CD4-positive, alpha-beta T cell (primary cell): ENCODE results near the gene ESRRB. TPM values are rescaled to one million over a fixed set of nuclear protein-coding genes. Genes with fewer than 3 reads are reported as not detected.

Experiments
- ATAC-seq: fragments of 200-7000 bp; cut with Tn5 transposase; one replicate; pipeline ENCODE4 v1.10.0; 2022; ENCODE audit warnings: mild to moderate bottlenecking; ENCODE audit not compliant: poor library complexity
- CTCF ChIA-PET: fragments of 350-600 bp; sonication (Branson Sonifier 250); formaldehyde crosslinking; loops from one replicate; lab custom pipeline; 2021; ENCODE audit warnings: antibody characterized with exemption, inconsistent platforms; lab: Charles Lee
- POLR2A ChIA-PET: fragments of 350-600 bp; sonication (Branson Sonifier 250); formaldehyde crosslinking; loops from one replicate; lab custom pipeline; 2021; ENCODE audit warnings: antibody characterized with exemption, inconsistent platforms; lab: Charles Lee
- DNase-seq, 14 experiments: peaks; one replicate each; pipeline ENCODE4 v3.0.0-alpha.2; 2013 to 2020; ENCODE audit warnings: mixed read lengths in 2 of 14
- H3K27ac ChIP-seq, 2 donors: one replicate each; pipeline versions ENCODE4 v1.5.1 to v1.7.0; 2013; ENCODE audit warnings: low read length in 2 of 2, low read depth in 1 of 2, mild to moderate bottlenecking in 1 of 2
- H3K27me3 ChIP-seq, 2 experiments: 1 replicate in 1 of 2; 2 replicates in 1 of 2; pipeline versions ENCODE4 v1.6.1 to v1.7.0; 2013; ENCODE audit warnings: low read length in 2 of 2, control low read depth in 1 of 2, mild to moderate bottlenecking in 1 of 2, moderate library complexity in 1 of 2; ENCODE audit not compliant: insufficient read depth in 2 of 2, control insufficient read depth in 1 of 2
- H3K36me3 ChIP-seq: one replicate; pipeline ENCODE4 v1.6.1; 2013; ENCODE audit warnings: low read length, control low read depth; ENCODE audit not compliant: insufficient read depth
- H3K4me1 ChIP-seq: one replicate; pipeline ENCODE4 v1.6.1; 2013; ENCODE audit warnings: low read length, control low read depth; ENCODE audit not compliant: insufficient read depth
- H3K4me3 ChIP-seq: one replicate; pipeline ENCODE4 v1.5.1; 2013; ENCODE audit warnings: mild to moderate bottlenecking, low read length, moderate library complexity
- H3K9me3 ChIP-seq, 2 experiments: 1 replicate in 1 of 2; 2 replicates in 1 of 2; pipeline versions ENCODE4 v1.6.1 to v1.7.0; 2013; ENCODE audit warnings: low read length in 2 of 2, mild to moderate bottlenecking in 2 of 2, control low read depth in 1 of 2, moderate library complexity in 1 of 2; ENCODE audit not compliant: control insufficient read depth in 1 of 2, insufficient read depth in 1 of 2
- H3K27ac Mint-ChIP-seq: one replicate; pipeline ENCODE4 v1.8.0; 2020; ENCODE audit warnings: mixed read lengths
- H3K27me3 Mint-ChIP-seq: one replicate; pipeline ENCODE4 v1.8.0; 2021; ENCODE audit warnings: mixed read lengths
- H3K36me3 Mint-ChIP-seq: one replicate; pipeline ENCODE4 v1.8.0; 2021; ENCODE audit warnings: low read depth, mixed read lengths
- H3K4me1 Mint-ChIP-seq: one replicate; pipeline ENCODE4 v1.8.0; 2021; ENCODE audit warnings: low read depth, mixed read lengths
- H3K4me3 Mint-ChIP-seq: one replicate; pipeline ENCODE4 v1.8.0; 2020; ENCODE audit warnings: mild to moderate bottlenecking, mixed read lengths
- H3K9me3 Mint-ChIP-seq: one replicate; pipeline ENCODE4 v1.8.0; 2020; ENCODE audit warnings: mixed read lengths
- CTCF ChIP-seq: fragments of 200-600 bp; IDR thresholded peaks from one replicate; pipeline ENCODE4 v1.8.0; 2022; ENCODE audit warnings: antibody characterized with exemption, mild to moderate bottlenecking
- intact Hi-C, 2 experiments: fragments of 100-400 bp; cut with DNase I in 1 of 2; cut with micrococcal nuclease in 1 of 2; formaldehyde crosslinking; loops; one replicate each; pipeline versions ENCODE4 v1.15.1 to v1.9.0; 2023 to 2025; cut with DNase I, micrococcal nuclease
- total RNA-seq, 174 experiments: library from RNA in 2 of 174; stranded (reverse) in 2 of 174; gene quantifications; one replicate each; pipeline ENCODE4 v1.2.3 and lab custom pipeline; 2021 to 2026

Gene ESRRB
- total RNA-seq, 2 experiments from 2014 or later = 0.17 to 0.27 TPM

DNA sequence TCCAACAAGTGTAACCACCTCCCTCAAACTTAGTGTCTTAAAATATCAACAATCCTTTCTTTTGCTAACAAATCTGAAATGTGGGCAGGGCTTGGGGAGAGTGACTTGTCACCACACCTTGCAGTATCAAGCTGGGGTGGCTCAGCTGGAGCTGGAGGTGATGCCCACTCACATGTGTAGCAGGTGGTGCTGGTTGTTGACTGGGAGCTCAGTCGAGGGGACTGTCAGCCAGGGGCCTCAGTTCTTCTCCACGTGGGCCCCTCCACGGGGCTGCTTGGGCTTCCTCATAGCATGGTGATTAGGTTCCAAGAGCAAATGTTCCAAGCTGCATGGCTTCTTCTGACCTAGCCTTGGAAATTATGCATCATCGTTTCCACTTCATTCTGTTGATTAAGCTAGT is 32.6 kb upstream of the ESRRB start:
- Histone ChIP-seq H3K4me3 (no peak overlapping the region), H3K9me3 (peaks cover 0 to 4% of the 10 kb centered on the region in 2 experiments), H3K4me1 (no peaks in the 10 kb centered on the region), H3K27ac (no peak overlapping the region), H3K27me3 (peaks cover 0 to 5% of the 10 kb centered on the region in 2 experiments), H3K36me3 (no peaks in the 10 kb centered on the region)
- no peak for TF ChIP-seq CTCF
- Mint-ChIP-seq H3K27me3 (peaks cover 16% of the 10 kb centered on the region), H3K9me3 (peaks cover 2% of the 10 kb centered on the region), H3K4me3 (no peak overlapping the region), H3K4me1 (no peaks in the 10 kb centered on the region), H3K27ac (no peak overlapping the region), H3K36me3 (no peaks in the 10 kb centered on the region)
- POLR2A ChIA-PET = no interaction called here
- ATAC-seq = no peak
- intact Hi-C loops = no loop called here
- CTCF ChIA-PET = interaction anchor here (0.6 kb wide), 1 partner anchor 357 kb away, joined by 3 read pairs; no protein-coding TSS in a partner anchor
- DNase-seq = no peak

GRCh38 chr14:76346391-76347160 is 29.4 kb upstream of the ESRRB start:
- Histone ChIP-seq H3K4me3 (no peak overlapping the region), H3K27me3 (peaks cover 0 to 7% of the 10 kb centered on the region in 2 experiments), H3K36me3 (no peaks in the 10 kb centered on the region), H3K4me1 (no peaks in the 10 kb centered on the region), H3K27ac (no peak overlapping the region), H3K9me3 (peaks cover 0 to 4% of the 10 kb centered on the region in 2 experiments)
- Mint-ChIP-seq H3K27me3 (peaks cover 41% of the 10 kb centered on the region), H3K4me1 (no peaks in the 10 kb centered on the region), H3K36me3 (no peaks in the 10 kb centered on the region), H3K9me3 (peaks cover 2% of the 10 kb centered on the region), H3K27ac (no peak overlapping the region), H3K4me3 (no peak overlapping the region)
- ChIA-PET CTCF (no interaction called here), POLR2A (no interaction called here)
- intact Hi-C loops = no loop called here
- no peak for ATAC-seq
- TF ChIP-seq CTCF = no peak
- no peak for DNase-seq

- Histone ChIP-seq H3K27me3 (peaks cover 9 to 11% of the 10 kb centered on the region in 2 experiments), H3K36me3 (no peaks in the 10 kb centered on the region), H3K27ac (no peak overlapping the region), H3K9me3 (no peaks in the 10 kb centered on the region), H3K4me3 (no peak overlapping the region), H3K4me1 (peaks cover 7% of the 10 kb centered on the region)
- peaks cover 2% of the 10 kb centered on the region for H3K9me3 Mint-ChIP-seq
- H3K4me1 Mint-ChIP-seq = peaks cover 4% of the 10 kb centered on the region
- intact Hi-C loops = no loop called here
- POLR2A ChIA-PET = no interaction called here
- no peak for DNase-seq
- peaks cover 54% of the 10 kb centered on the region for H3K27me3 Mint-ChIP-seq
- TF ChIP-seq CTCF = no peak
- H3K36me3 Mint-ChIP-seq = no peaks in the 10 kb centered on the region
- H3K27ac Mint-ChIP-seq = no peak overlapping the region
- ATAC-seq = no peak
- no peak overlapping the region for H3K4me3 Mint-ChIP-seq
- CTCF ChIA-PET = no interaction called here
Measured at GRCh38 chr14:76348898-76349297, 27.0 kb upstream of the ESRRB start.
